K562 (cell line): ENCODE measurements around the gene ONECUT1. TPM values are rescaled to one million over a fixed set of nuclear protein-coding genes. Genes with fewer than 3 reads are reported as not detected.
A peak's percentile ranks its signal among the peaks of the same experiment; 100 is the strongest.

ENCODE experiments used
- ATAC-seq: fragments of 200-7000 bp; cut with Tn5 transposase; 3 replicates; pipeline ENCODE4 v1.9.1; 2020; ENCODE audit warnings: moderate library complexity
- BruUV-seq: library from RNA; stranded (reverse); fragments of 400-500 nt; replicated peaks from 2 replicates; lab custom pipeline; 2021; lab: Mats Ljungman, UMichigan
- CTCF ChIA-PET: fragments of 300-600 bp; formaldehyde crosslinking; extraction: SDS; loops from one replicate; lab custom pipeline; 2021; ENCODE audit warnings: low intra/inter-chr PET ratio; lab: Yijun Ruan, JAX
- POLR2A ChIA-PET: fragments of 300-600, 350-650 bp; sonication (Branson Sonifier 250); formaldehyde crosslinking; extraction: SDS; loops from one replicate; lab custom pipeline; 2021; ENCODE audit warnings: antibody characterized with exemption, inconsistent platforms; lab: Yijun Ruan, JAX
- DNase-seq, 4 experiments: peaks; one replicate each; pipeline versions ENCODE4 v3.0.0 to v3.0.0-alpha.2; 2011 to 2018; ENCODE audit warnings: low spot score in 3 of 4, mixed read lengths in 3 of 4; ENCODE audit errors: extremely low read depth in 1 of 4
- FAIRE-seq: peaks from 2 replicates; lab custom pipeline; 2011; peaks lifted over from hg19 to GRCh38; lab: Jason Lieb, UNC
- H2AFZ ChIP-seq: 2 replicates; pipeline ENCODE4 v1.6.0; 2011; ENCODE audit warnings: low read depth, low read length, control low read depth, inconsistent platforms
- H3K27ac ChIP-seq: fragments of 200-600 bp; 3 replicates; pipeline ENCODE4 v1.8.0; 2011; ENCODE audit warnings: low read depth, mild to moderate bottlenecking, control low read depth, inconsistent platforms, low read length, moderate library complexity, mixed read lengths; ENCODE audit errors: extremely low read depth
- H3K27me3 ChIP-seq, 2 experiments: fragments of 300-600 bp in 1 of 2; 2 replicates in 1 of 2; 3 replicates in 1 of 2; pipeline versions ENCODE4 v1.6.0 to v1.8.0; 2011; ENCODE audit warnings: inconsistent platforms in 2 of 2, low read length in 2 of 2, mild to moderate bottlenecking in 1 of 2, mixed read lengths in 1 of 2, moderate library complexity in 1 of 2; ENCODE audit not compliant: control insufficient read depth in 2 of 2, insufficient read depth in 2 of 2
- H3K36me3 ChIP-seq: fragments of 300-600 bp; 3 replicates; pipeline ENCODE4 v1.8.0; 2011; ENCODE audit warnings: mild to moderate bottlenecking, low read length, inconsistent platforms; ENCODE audit not compliant: control insufficient read depth, insufficient read depth
- H3K4me1 ChIP-seq, 2 experiments: fragments of 200-600 bp in 1 of 2; replicated peaks in 1 of 2; 2 replicates in 1 of 2; 3 replicates in 1 of 2; pipeline versions ENCODE4 v1.5.1 to v1.8.0; 2011; ENCODE audit warnings: inconsistent platforms in 2 of 2, low read length in 2 of 2, mild to moderate bottlenecking in 1 of 2, mixed read lengths in 1 of 2, moderate library complexity in 1 of 2; ENCODE audit not compliant: control insufficient read depth in 2 of 2, insufficient read depth in 2 of 2
- H3K4me2 ChIP-seq: 2 replicates; pipeline ENCODE4 v1.6.1; 2011; ENCODE audit warnings: low read length, control low read depth, inconsistent platforms, mixed read lengths; ENCODE audit not compliant: insufficient read depth
- H3K4me3 ChIP-seq: fragments of 200-600 bp; sonication (generic), shearing (Covaris generic); 2 replicates; pipeline ENCODE4 v1.5.1; 2016; ENCODE audit warnings: control low read depth, inconsistent platforms
- H3K79me2 ChIP-seq: fragments of 200-600 bp; 3 replicates; pipeline ENCODE4 v1.8.0; 2011; ENCODE audit warnings: low read length, inconsistent platforms; ENCODE audit not compliant: control insufficient read depth, insufficient read depth
- H3K9ac ChIP-seq, 2 experiments: 2 replicates each; pipeline versions ENCODE4 v1.6.0 to v1.6.1; 2011; ENCODE audit warnings: low read depth in 2 of 2, low read length in 2 of 2, control low read depth in 1 of 2, inconsistent platforms in 1 of 2, mild to moderate bottlenecking in 1 of 2, mixed read lengths in 1 of 2; ENCODE audit not compliant: insufficient read depth in 1 of 2
- H3K9me1 ChIP-seq: one replicate; pipeline ENCODE4 v1.6.0; 2011; ENCODE audit warnings: inconsistent platforms, mild to moderate bottlenecking, low read length, moderate library complexity; ENCODE audit not compliant: control insufficient read depth, insufficient read depth
- H3K9me3 ChIP-seq: replicated peaks from 2 replicates; pipeline ENCODE4 v1.5.1; 2011; ENCODE audit warnings: low read depth, low read length, inconsistent platforms; ENCODE audit not compliant: control insufficient read depth, insufficient read depth
- H4K20me1 ChIP-seq: replicated peaks from 2 replicates; pipeline ENCODE4 v1.6.1; 2011; ENCODE audit warnings: low read length, inconsistent platforms, mixed read lengths; ENCODE audit not compliant: control insufficient read depth, insufficient read depth
- ARHGAP35 ChIP-seq: fragments of 450-650 bp; IDR thresholded peaks from 2 replicates; pipeline ENCODE4 v1.6.1; 2018; ENCODE audit not compliant: partially characterized antibody
- CEBPG ChIP-seq, 3 experiments: fragments of 200-800 bp in 1 of 3; sonication (Bioruptor generic) in 1 of 3; sonication (generic) in 1 of 3; formaldehyde crosslinking in 1 of 3; IDR thresholded peaks in 2 of 3; conservative IDR thresholded peaks in 1 of 3; 2 replicates each; pipeline versions ENCODE4 v1.6.1 to v1.8.0; 2016 to 2022; ENCODE audit warnings: missing compliant biosample characterization in 2 of 3, missing genetic modification characterization in 2 of 3, mild to moderate bottlenecking in 1 of 3, missing genetic modification reagents in 1 of 3
- PCBP2 ChIP-seq: fragments of 200-400 bp; formaldehyde crosslinking; IDR thresholded peaks from 2 replicates; pipeline ENCODE4 v1.6.1; 2018; ENCODE audit warnings: low read length, low read depth, mild to moderate bottlenecking, moderate library complexity; ENCODE audit not compliant: poor library complexity, severe bottlenecking
- SOX6 ChIP-seq: fragments of 450-650 bp; IDR thresholded peaks from 2 replicates; pipeline ENCODE4 v1.6.1; 2014; ENCODE audit warnings: mild to moderate bottlenecking
- TRIM24 ChIP-seq, 2 experiments: fragments of 450-650 bp; IDR thresholded peaks; 2 replicates each; pipeline ENCODE4 v1.6.1; 2016
- ZNF23 ChIP-seq: fragments of 250-450 bp; sonication (Bioruptor Pico); IDR thresholded peaks from 2 replicates; pipeline ENCODE4 v1.4.0; 2020; ENCODE audit warnings: mild to moderate bottlenecking
- ZNF384 ChIP-seq: IDR thresholded peaks from 2 replicates; pipeline ENCODE4 v1.6.1; 2012; ENCODE audit warnings: low read depth, low read length, improper control_type of control experiment
- WGBS: fragments of 100-300 bp; shearing (Covaris generic); methylation state at CpG from one replicate; pipeline ENCODE4 v1.1.6; 2016; ENCODE audit warnings: low coverage, mixed read lengths; ENCODE audit not compliant: insufficient coverage; ENCODE audit errors: missing lambda C conversion rate; 5-methylcytosine and 5-hydroxymethylcytosine counted together
- in situ Hi-C: fragments of 300-500 bp; cut with MboI; formaldehyde crosslinking; loops from 4 replicates; pipeline ENCODE4 v1.15.0; 2018; ENCODE audit warnings: inconsistent platforms, mixed read lengths
- intact Hi-C: fragments of 100-400 bp; cut with micrococcal nuclease; formaldehyde crosslinking; loops from 2 replicates; pipeline ENCODE4 v1.14.2; 2022
- polyA plus RNA-seq, 8 experiments: library from polyadenylated mRNA; depleted of rRNA in 4 of 8; stranded (reverse) in 5 of 8; unstranded in 3 of 8; fragments of >200 nt; fragmentation: Nextera tagmentation in 2 of 8; fragmentation: Illumina TruSeq in 1 of 8; extraction: Ambion mirVana in 2 of 8; extraction: Trizol in 1 of 8; gene quantifications; 2 replicates each; pipeline versions ENCODE4 v1.2.1 to v1.2.3, GENCODE V29; 2011 to 2014; ENCODE audit warnings: inconsistent platforms in 1 of 8, missing spikeins in 1 of 8
- total RNA-seq, 7 experiments: library from RNA; depleted of rRNA in 6 of 7; stranded (reverse); fragments of >200 nt in 6 of 7; fragmentation: Illumina TruSeq in 2 of 7; extraction: Trizol in 2 of 7; gene quantifications; 2 replicates each; pipeline versions ENCODE4 v1.2.1 to v1.2.3, GENCODE V29; 2011 to 2021; ENCODE audit warnings: low replicate concordance in 1 of 7
- TF ChIP-seq, protein P1 (sequence below): fragments of 450-650 bp; formaldehyde crosslinking; IDR thresholded peaks from 2 replicates; pipeline ENCODE4 v1.4.0; 2020; ENCODE audit warnings: mild to moderate bottlenecking
- TF ChIP-seq, protein P2 (sequence below): sonication (generic); formaldehyde crosslinking; IDR thresholded peaks from 2 replicates; pipeline ENCODE4 v1.8.0; 2023; ENCODE audit warnings: missing genetic modification reagents, mild to moderate bottlenecking, borderline replicate concordance

ONECUT1 gene
- total and polyA plus RNA-seq, 9 of the 15 experiments (the other 6 are each of a cell fraction or from before 2014, with no cell fraction given), result not detected

DNA sequence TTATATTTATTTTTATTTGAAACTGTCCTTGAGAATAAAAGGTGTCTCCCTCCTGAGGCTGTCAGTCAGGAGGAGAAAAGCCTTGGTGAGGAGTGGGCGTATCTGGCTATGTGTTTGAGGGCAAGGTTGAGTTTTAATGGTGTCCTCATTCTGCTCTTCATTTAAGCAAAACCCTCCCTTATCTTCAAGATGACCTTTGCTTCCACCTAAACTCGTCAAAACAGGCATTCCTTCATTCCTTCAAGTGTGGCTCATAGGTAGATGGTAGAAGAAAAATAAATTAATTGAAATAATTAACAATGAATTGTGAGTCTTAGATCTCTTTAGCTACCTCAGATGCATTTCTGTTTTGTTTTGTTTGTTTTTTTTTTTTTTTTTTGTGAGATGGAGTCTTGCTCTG, 71.6 kb downstream of the ONECUT1 start:
- H3K27me3 ChIP-seq, result peaks cover 5 to 6% of the 10 kb centered on the region in 2 experiments; a peak in 2 of 5 replicates
- 5% methylated on average over 2 of the region's 2 CpGs for WGBS
- in situ Hi-C loops, result no loop called here
- ChIA-PET CTCF (no interaction called here), POLR2A (no interaction called here)
- no peak overlapping the region for H3K9ac ChIP-seq
- no peak for FAIRE-seq
- no peaks in the 10 kb centered on the region for H4K20me1 ChIP-seq
- no peaks in the 10 kb centered on the region for H3K9me3 ChIP-seq
- H3K4me3 ChIP-seq, result no peak overlapping the region
- no peak for ATAC-seq
- TF ChIP-seq ZNF384 (no peak), PCBP2 (no peak)
- no peaks in the 10 kb centered on the region for H3K79me2 ChIP-seq
- no peaks in the 10 kb centered on the region for H3K9me1 ChIP-seq
- no peaks in the 10 kb centered on the region for H3K4me1 ChIP-seq
- intact Hi-C loops, result loop anchor here (10.0 kb wide), 1 partner anchor 64 kb away; no protein-coding TSS in a partner anchor
- H2AFZ ChIP-seq, result no peak overlapping the region
- no TSS peak for BruUV-seq
- H3K4me2 ChIP-seq, result no peak overlapping the region
- no peaks in the 10 kb centered on the region for H3K36me3 ChIP-seq
- no peak for DNase-seq
- no peak overlapping the region for H3K27ac ChIP-seq

DNA sequence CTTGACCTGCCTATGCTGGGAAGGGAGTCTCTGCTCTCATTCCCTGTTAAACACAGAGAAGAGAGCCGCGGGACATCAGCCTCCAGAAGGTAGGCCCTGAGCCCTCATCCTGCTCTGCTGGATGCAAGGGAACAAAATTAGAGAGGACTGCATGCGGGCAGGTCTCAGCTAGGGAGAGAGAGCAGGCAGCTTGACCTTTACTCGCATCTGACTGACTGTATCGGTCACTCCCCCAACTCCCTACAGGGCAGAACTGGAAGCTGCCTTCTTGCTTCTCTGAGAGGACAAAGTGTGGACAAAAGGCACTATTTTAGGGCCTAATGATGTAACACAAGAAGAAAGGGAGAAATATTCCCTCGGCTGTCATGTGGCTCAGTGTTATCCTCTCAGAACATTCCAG, 72.2 kb downstream of the ONECUT1 start:
- Histone ChIP-seq H3K9ac (no peak overlapping the region), H2AFZ (no peak overlapping the region), H4K20me1 (no peaks in the 10 kb centered on the region), H3K9me3 (no peaks in the 10 kb centered on the region), H3K4me2 (no peak overlapping the region), H3K4me1 (no peaks in the 10 kb centered on the region), H3K9me1 (no peaks in the 10 kb centered on the region), H3K36me3 (no peaks in the 10 kb centered on the region), H3K4me3 (no peak overlapping the region), H3K27me3 (peaks cover 5% of the 10 kb centered on the region in 2 experiments; a peak in 2 of 5 replicates), H3K79me2 (no peaks in the 10 kb centered on the region), H3K27ac (no peak overlapping the region)
- no TSS peak for BruUV-seq
- ATAC-seq (peak; percentile 71), DNase-seq (no peak), FAIRE-seq (no peak)
- intact Hi-C loops (loop anchor here (10.0 kb wide), 1 partner anchor 63 kb away; no protein-coding TSS in a partner anchor), in situ Hi-C loops (no loop called here)
- CTCF ChIA-PET, result no interaction called here
- POLR2A ChIA-PET, result no interaction called here
- WGBS, result 2% methylated on average over 4 of the region's 6 CpGs
- TF ChIP-seq SOX6 (no peak), ARHGAP35 (no peak), ZNF23 (CRISPR knock-in tag) (no peak), TRIM24 (IDR thresholded peaks at IDR 0.05) (0 out of 4 replicates have a peak, but pooled peaks of 1 of the 2 experiments have one; percentile 24), CEBPG (CRISPR knock-in tag; IDR thresholded peaks at IDR 0.05) (no peak), CEBPG (tag; conservative IDR thresholded peaks at IDR 0.05 in 1 of 2, IDR thresholded peaks at IDR 0.05 in 1 of 2) (peak in 1 of 2 experiments; percentile 72; a peak in 2 of 4 replicates)
- TF ChIP-seq, protein P1, sequence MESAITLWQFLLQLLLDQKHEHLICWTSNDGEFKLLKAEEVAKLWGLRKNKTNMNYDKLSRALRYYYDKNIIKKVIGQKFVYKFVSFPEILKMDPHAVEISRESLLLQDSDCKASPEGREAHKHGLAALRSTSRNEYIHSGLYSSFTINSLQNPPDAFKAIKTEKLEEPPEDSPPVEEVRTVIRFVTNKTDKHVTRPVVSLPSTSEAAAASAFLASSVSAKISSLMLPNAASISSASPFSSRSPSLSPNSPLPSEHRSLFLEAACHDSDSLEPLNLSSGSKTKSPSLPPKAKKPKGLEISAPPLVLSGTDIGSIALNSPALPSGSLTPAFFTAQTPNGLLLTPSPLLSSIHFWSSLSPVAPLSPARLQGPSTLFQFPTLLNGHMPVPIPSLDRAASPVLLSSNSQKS (CRISPR knock-in tag), result no peak
- TF ChIP-seq, protein P2, sequence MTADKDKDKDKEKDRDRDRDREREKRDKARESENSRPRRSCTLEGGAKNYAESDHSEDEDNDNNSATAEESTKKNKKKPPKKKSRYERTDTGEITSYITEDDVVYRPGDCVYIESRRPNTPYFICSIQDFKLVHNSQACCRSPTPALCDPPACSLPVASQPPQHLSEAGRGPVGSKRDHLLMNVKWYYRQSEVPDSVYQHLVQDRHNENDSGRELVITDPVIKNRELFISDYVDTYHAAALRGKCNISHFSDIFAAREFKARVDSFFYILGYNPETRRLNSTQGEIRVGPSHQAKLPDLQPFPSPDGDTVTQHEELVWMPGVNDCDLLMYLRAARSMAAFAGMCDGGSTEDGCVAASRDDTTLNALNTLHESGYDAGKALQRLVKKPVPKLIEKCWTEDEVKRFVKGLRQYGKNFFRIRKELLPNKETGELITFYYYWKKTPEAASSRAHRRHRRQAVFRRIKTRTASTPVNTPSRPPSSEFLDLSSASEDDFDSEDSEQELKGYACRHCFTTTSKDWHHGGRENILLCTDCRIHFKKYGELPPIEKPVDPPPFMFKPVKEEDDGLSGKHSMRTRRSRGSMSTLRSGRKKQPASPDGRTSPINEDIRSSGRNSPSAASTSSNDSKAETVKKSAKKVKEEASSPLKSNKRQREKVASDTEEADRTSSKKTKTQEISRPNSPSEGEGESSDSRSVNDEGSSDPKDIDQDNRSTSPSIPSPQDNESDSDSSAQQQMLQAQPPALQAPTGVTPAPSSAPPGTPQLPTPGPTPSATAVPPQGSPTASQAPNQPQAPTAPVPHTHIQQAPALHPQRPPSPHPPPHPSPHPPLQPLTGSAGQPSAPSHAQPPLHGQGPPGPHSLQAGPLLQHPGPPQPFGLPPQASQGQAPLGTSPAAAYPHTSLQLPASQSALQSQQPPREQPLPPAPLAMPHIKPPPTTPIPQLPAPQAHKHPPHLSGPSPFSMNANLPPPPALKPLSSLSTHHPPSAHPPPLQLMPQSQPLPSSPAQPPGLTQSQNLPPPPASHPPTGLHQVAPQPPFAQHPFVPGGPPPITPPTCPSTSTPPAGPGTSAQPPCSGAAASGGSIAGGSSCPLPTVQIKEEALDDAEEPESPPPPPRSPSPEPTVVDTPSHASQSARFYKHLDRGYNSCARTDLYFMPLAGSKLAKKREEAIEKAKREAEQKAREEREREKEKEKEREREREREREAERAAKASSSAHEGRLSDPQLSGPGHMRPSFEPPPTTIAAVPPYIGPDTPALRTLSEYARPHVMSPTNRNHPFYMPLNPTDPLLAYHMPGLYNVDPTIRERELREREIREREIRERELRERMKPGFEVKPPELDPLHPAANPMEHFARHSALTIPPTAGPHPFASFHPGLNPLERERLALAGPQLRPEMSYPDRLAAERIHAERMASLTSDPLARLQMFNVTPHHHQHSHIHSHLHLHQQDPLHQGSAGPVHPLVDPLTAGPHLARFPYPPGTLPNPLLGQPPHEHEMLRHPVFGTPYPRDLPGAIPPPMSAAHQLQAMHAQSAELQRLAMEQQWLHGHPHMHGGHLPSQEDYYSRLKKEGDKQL (CRISPR knock-in tag), result no peak
